Measurements from ENCODE around the gene IL3RA. TPM values are rescaled to one million over a fixed set of nuclear protein-coding genes. Genes with fewer than 3 reads are reported as not detected.
"Not testable (repeated sequence)": the region's sequence is repeated elsewhere in the genome, so short reads cannot be mapped to it uniquely, and the experiment has no call there.

The IL3RA gene
- total RNA-seq, 1 donor from 2014 or later = 43.0 TPM

DNA sequence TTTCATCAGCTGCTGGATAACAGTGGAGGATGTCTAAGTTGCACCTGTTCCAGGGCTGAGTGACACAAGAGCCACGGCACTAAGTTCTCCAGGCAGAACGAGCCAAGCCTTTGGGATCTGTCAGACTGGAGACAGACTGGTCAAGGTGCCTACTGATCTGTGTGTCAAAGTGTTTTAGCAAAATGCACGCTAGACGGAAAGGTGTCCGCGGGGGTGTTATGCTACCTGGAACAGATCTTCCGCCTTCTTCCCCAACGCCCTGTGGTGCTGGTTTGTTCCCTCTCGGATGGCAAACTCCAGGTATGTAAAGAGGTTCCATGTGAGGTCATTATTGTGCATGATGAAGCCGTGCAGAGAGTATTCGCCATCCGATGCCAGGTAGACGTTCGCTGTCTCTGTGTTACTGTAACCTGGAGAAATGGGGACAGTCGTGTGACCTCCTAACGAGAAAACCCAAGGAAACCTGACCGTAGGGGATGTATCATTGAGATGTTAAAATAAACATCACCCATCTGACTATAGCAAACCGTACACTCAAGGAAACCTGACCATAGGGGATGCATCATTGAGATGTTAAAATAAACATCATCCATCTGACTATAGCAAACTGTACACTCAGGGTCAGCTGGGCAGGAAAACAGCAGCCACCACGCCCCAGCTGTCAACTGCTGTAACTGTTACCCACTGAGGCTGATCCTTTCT lies 85.0 kb downstream of the IL3RA start:
- Histone ChIP-seq H3K9me3 (no peaks in the 10 kb centered on the region), H3K36me3 (peaks cover 33% of the 10 kb centered on the region), H3K4me1 (no peaks in the 10 kb centered on the region), H3K27me3 (no peaks in the 10 kb centered on the region), H3K4me3 (no peak overlapping the region), H3K27ac (no peak overlapping the region)
- intact Hi-C loops (cut with DNase I) = no loop called here
- ATAC-seq (no peak), DNase-seq (peak; percentile 28)
- no peak for TF ChIP-seq CTCF (IDR thresholded peaks at IDR 0.05)

GRCh38 chrX:1422135-1422465 lies 85.5 kb downstream of the IL3RA start:
- Histone ChIP-seq H3K9me3 (no peaks in the 10 kb centered on the region), H3K27me3 (no peaks in the 10 kb centered on the region), H3K4me3 (no peak overlapping the region), H3K4me1 (no peaks in the 10 kb centered on the region), H3K27ac (no peak overlapping the region), H3K36me3 (peaks cover 38% of the 10 kb centered on the region)
- ATAC-seq (no peak), DNase-seq (peak; percentile 10)
- intact Hi-C loops (cut with DNase I) = no loop called here
- no peak for TF ChIP-seq CTCF (IDR thresholded peaks at IDR 0.05)

GRCh38 chrX:1423215-1423614 lies 86.6 kb downstream of the IL3RA start:
- ATAC-seq (no peak), DNase-seq (peak; percentile 6)
- no peaks in the 10 kb centered on the region for H3K27me3 ChIP-seq
- H3K4me3 ChIP-seq = no peak overlapping the region
- H3K36me3 ChIP-seq = peaks cover 46% of the 10 kb centered on the region
- no peaks in the 10 kb centered on the region for H3K4me1 ChIP-seq
- H3K27ac ChIP-seq = no peak overlapping the region
- no peak for TF ChIP-seq CTCF (IDR thresholded peaks at IDR 0.05)
- intact Hi-C loops (cut with DNase I) = no loop called here
- H3K9me3 ChIP-seq = no peaks in the 10 kb centered on the region

DNA sequence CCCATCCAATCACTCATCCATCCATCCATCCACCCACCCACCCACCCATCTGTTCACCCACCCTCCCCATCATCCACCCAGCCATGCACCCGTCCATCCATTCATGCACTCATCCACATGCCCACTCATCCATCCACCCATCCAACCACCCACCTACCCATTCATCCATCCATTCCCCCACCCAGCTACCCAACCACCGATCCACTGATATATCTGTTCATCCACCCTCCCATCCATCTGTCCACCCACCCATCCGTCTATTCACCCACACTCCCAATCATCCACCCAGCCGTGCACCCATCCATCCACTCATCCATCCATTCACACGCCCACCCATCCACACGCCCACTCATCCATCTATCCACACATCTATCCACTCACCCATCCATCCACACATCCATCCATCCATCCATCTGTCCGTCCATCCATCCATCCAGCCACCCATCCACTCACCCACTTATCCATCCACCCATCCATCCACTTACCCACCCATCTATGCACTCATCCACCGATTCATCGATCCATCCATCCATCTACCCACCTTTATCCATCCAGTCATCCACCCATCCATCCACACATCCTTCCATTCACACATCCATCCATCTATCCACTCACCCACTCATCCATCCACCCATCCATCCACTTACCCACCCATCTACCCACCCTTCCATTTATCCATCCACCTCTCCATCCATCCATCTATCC lies 87.7 kb downstream of the IL3RA start:
- H3K27ac ChIP-seq = no peak overlapping the region
- H3K4me1 ChIP-seq = no peaks in the 10 kb centered on the region
- H3K27me3 ChIP-seq = no peaks in the 10 kb centered on the region
- TF ChIP-seq CTCF (IDR thresholded peaks at IDR 0.05) = no peak
- no peaks in the 10 kb centered on the region for H3K9me3 ChIP-seq
- DNase-seq (peak; percentile 10), ATAC-seq (no peak)
- H3K4me3 ChIP-seq = no peak overlapping the region
- intact Hi-C loops (cut with DNase I) = no loop called here
- H3K36me3 ChIP-seq = peaks cover 36% of the 10 kb centered on the region

GRCh38 chrX:1425381-1425780 lies 88.8 kb downstream of the IL3RA start:
- no peak overlapping the region for H3K4me3 ChIP-seq
- H3K9me3 ChIP-seq = no peaks in the 10 kb centered on the region
- no peaks in the 10 kb centered on the region for H3K4me1 ChIP-seq
- TF ChIP-seq CTCF (IDR thresholded peaks at IDR 0.05) = no peak
- no peak overlapping the region for H3K27ac ChIP-seq
- peak; percentile 5 for DNase-seq
- intact Hi-C loops (cut with DNase I) = no loop called here
- H3K36me3 ChIP-seq = peaks cover 36% of the 10 kb centered on the region
- no peaks in the 10 kb centered on the region for H3K27me3 ChIP-seq
- no peak for ATAC-seq

DNA sequence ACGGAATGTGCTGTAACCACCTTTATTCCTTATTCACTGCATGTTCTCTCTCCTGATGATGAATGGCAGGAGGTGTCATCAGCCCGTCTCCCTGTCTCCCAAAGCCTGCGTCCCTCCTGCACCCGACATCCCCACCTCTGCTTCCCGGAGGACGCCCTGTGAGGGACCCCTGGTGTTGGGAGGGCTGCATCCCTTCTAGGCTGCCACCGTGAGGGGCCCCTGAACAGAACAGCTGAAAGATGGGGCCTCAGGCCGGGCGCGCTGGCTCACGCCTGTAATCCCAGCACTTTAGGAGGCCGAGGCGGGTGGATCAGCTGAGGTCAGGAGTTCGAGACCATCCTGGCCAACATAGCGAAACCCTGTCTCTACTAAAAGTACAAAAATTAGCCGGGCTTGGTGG lies 89.7 kb downstream of the IL3RA start:
- peak; percentile 49 for DNase-seq
- H3K9me3 ChIP-seq; H3K4me3 ChIP-seq; H3K27me3 ChIP-seq; intact Hi-C loops (cut with DNase I); H3K27ac ChIP-seq; ATAC-seq; H3K4me1 ChIP-seq: not testable (repeated sequence)
- peaks cover 34% of the 10 kb centered on the region for H3K36me3 ChIP-seq
